Sigmoid colon (tissue), 4 donors: ENCODE results near the gene EVI5L.

ENCODE experiments used
- EP300 ChIP-seq, 4 donors: sonication (generic); formaldehyde crosslinking; IDR thresholded peaks; one replicate each; pipeline ENCODE4 v1.6.1; 2017; ENCODE audit warnings: antibody characterized with exemption in 4 of 4
- POLR2A ChIP-seq, 2 donors: fragments of 450-650 bp; IDR thresholded peaks; one replicate each; pipeline ENCODE4 v1.6.1; 2016; ENCODE audit warnings: antibody characterized with exemption in 2 of 2, mild to moderate bottlenecking in 2 of 2, moderate library complexity in 2 of 2
- TF ChIP-seq, protein P1 (sequence below), 4 experiments: fragments of 450-650 bp in 3 of 4; fragments of 200-600 bp in 1 of 4; IDR thresholded peaks; one replicate each; pipeline ENCODE4 v1.5.1; 2016 to 2019; ENCODE audit warnings: antibody characterized with exemption in 4 of 4, mild to moderate bottlenecking in 3 of 4, moderate library complexity in 2 of 4

DNA sequence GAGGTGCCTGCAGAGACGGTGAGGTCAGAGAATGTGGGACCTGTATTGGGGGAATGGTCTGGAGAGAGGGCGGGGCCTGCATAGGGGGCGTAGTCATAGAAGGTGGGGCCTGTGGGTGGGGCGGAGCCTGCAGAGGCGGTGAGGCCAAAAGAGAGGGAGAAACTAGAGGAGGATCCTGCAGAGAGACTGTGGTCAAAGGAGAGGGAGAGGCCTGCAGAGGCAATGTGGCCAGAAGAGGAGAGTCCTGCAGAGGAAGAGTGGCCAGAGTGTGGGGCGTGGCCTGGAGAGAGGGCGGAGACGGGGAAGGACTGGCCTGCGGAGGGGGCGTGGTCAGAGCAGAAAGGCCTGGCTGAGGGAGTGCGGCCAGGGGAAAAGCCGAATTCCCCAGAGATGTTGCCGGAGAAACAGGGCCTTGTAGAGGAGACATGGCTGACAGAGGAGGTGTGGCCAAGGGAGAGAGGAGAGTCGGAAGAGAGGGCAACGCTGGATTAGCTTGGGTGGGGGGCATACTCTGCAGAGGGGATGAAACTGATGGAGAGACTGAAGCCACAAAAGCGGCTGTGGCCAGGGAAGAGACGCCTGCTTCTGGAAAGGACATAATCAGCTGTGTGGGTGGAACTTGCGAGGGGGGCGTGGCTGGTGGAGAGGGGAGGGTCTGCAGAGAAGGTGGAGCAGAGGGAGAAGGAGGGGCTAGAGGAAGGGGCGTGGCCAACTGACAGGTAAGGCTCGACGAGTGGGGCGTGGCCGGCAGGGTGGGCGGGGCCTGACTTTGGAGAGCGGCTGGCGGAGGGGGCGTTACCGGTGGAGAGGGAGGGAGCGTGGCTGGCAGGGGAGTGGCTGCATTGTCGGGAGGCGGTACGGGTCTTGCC, 41.7 kb downstream of the EVI5L start:
- TF ChIP-seq EP300 (IDR thresholded peaks at IDR 0.05) (no peak), POLR2A (IDR thresholded peaks at IDR 0.05) (no peak)
- TF ChIP-seq, protein P1, sequence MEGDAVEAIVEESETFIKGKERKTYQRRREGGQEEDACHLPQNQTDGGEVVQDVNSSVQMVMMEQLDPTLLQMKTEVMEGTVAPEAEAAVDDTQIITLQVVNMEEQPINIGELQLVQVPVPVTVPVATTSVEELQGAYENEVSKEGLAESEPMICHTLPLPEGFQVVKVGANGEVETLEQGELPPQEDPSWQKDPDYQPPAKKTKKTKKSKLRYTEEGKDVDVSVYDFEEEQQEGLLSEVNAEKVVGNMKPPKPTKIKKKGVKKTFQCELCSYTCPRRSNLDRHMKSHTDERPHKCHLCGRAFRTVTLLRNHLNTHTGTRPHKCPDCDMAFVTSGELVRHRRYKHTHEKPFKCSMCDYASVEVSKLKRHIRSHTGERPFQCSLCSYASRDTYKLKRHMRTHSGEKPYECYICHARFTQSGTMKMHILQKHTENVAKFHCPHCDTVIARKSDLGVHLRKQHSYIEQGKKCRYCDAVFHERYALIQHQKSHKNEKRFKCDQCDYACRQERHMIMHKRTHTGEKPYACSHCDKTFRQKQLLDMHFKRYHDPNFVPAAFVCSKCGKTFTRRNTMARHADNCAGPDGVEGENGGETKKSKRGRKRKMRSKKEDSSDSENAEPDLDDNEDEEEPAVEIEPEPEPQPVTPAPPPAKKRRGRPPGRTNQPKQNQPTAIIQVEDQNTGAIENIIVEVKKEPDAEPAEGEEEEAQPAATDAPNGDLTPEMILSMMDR (IDR thresholded peaks at IDR 0.05): no peak
